HUES64 (cell line): ENCODE measurements around the gene ZMYM2.

Experiments
- H3K27ac ChIP-seq: 2 replicates; pipeline ENCODE4 v1.7.0; 2013; ENCODE audit warnings: low read depth, low read length, inconsistent platforms
- H3K27me3 ChIP-seq: 2 replicates; pipeline ENCODE4 v1.6.1; 2013; ENCODE audit warnings: mild to moderate bottlenecking, low read length; ENCODE audit not compliant: insufficient read depth
- H3K36me3 ChIP-seq: 2 replicates; pipeline ENCODE4 v1.6.1; 2013; ENCODE audit warnings: mild to moderate bottlenecking, low read length; ENCODE audit not compliant: insufficient read depth
- H3K4me1 ChIP-seq: 2 replicates; pipeline ENCODE4 v1.6.1; 2013; ENCODE audit warnings: mild to moderate bottlenecking, low read length, moderate library complexity; ENCODE audit not compliant: insufficient read depth
- H3K4me3 ChIP-seq: 2 replicates; pipeline ENCODE4 v1.5.1; 2013; ENCODE audit warnings: mild to moderate bottlenecking, low read length, moderate library complexity
- H3K9ac ChIP-seq: 2 replicates; pipeline ENCODE4 v1.6.1; 2013; ENCODE audit warnings: mild to moderate bottlenecking, low read depth, low read length
- H3K9me3 ChIP-seq: 2 replicates; pipeline ENCODE4 v1.6.1; 2013; ENCODE audit warnings: low read depth, low read length; ENCODE audit not compliant: insufficient read depth
- WGBS: fragments of 150-250, 120-280 bp; methylation state at CpG from one replicate; pipeline ENCODE4 v1.1.7; 2013; ENCODE audit warnings: missing lambda C conversion rate; 5-methylcytosine and 5-hydroxymethylcytosine counted together

Gene ZMYM2

GRCh38 chr13:20127562-20128458 is 169.3 kb downstream of the ZMYM2 start:
- H3K4me3 ChIP-seq: peak overlapping the region; percentile 70
- no peaks in the 10 kb centered on the region for H3K9me3 ChIP-seq
- no peaks in the 10 kb centered on the region for H3K36me3 ChIP-seq
- H3K9ac ChIP-seq: peak overlapping the region; percentile 65
- WGBS: 2% methylated on average over 82 of the region's 82 CpGs
- H3K27ac ChIP-seq: no peak overlapping the region
- no peaks in the 10 kb centered on the region for H3K4me1 ChIP-seq
- H3K27me3 ChIP-seq: peaks cover 56% of the 10 kb centered on the region

GRCh38 chr13:20128459-20128931 is 170.0 kb downstream of the ZMYM2 start:
- no peaks in the 10 kb centered on the region for H3K9me3 ChIP-seq
- H3K4me3 ChIP-seq: peak overlapping the region; percentile 70
- H3K4me1 ChIP-seq: no peaks in the 10 kb centered on the region
- peaks cover 56% of the 10 kb centered on the region for H3K27me3 ChIP-seq
- H3K9ac ChIP-seq: peak overlapping the region; percentile 27; the same call in 1 of the 2 replicates
- H3K36me3 ChIP-seq: no peaks in the 10 kb centered on the region
- H3K27ac ChIP-seq: no peak overlapping the region
- WGBS: 3% methylated on average over 28 of the region's 28 CpGs

- H3K36me3 ChIP-seq: no peaks in the 10 kb centered on the region
- H3K4me1 ChIP-seq: no peaks in the 10 kb centered on the region
- H3K9ac ChIP-seq: no peak overlapping the region
- peaks cover 56% of the 10 kb centered on the region for H3K27me3 ChIP-seq
- H3K9me3 ChIP-seq: no peaks in the 10 kb centered on the region
- H3K27ac ChIP-seq: no peak overlapping the region
- peak overlapping the region; percentile 70 for H3K4me3 ChIP-seq
- WGBS: 74% methylated on average over 17 of the region's 18 CpGs
These were observed 170.5 kb downstream of the ZMYM2 start for GRCh38 chr13:20129076-20129475.

- no peaks in the 10 kb centered on the region for H3K36me3 ChIP-seq
- H3K9ac ChIP-seq: no peak overlapping the region
- H3K27ac ChIP-seq: no peak overlapping the region
- no peaks in the 10 kb centered on the region for H3K4me1 ChIP-seq
- H3K4me3 ChIP-seq: no peak overlapping the region
- no peaks in the 10 kb centered on the region for H3K9me3 ChIP-seq
- 72% methylated on average over 2 of the region's 2 CpGs for WGBS
- peaks cover 55% of the 10 kb centered on the region for H3K27me3 ChIP-seq
These were observed 171.5 kb downstream of the ZMYM2 start for GRCh38 chr13:20130012-20130411.

DNA sequence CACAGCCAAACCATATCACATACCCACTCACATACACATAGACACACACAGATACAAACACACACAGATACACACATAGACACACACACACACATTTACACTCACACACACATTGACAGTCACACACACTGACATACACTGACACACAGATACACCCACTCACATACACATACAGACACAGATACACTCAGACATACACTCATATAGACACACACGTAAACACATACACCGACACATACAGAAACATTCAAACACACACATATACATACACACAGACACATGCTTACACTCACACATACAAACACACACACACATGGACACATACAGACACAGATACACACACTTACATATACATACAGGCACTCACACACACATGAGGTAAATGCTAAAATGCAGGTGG is 172.1 kb downstream of the ZMYM2 start:
- Histone ChIP-seq H3K4me3 (no peak overlapping the region), H3K27ac (no peak overlapping the region), H3K4me1 (no peaks in the 10 kb centered on the region), H3K9ac (no peak overlapping the region), H3K9me3 (no peaks in the 10 kb centered on the region), H3K36me3 (no peaks in the 10 kb centered on the region), H3K27me3 (peaks cover 49% of the 10 kb centered on the region)
- WGBS: 90% methylated on average over 2 of the region's 2 CpGs

- Histone ChIP-seq H3K4me1 (no peaks in the 10 kb centered on the region), H3K36me3 (no peaks in the 10 kb centered on the region), H3K27ac (no peak overlapping the region), H3K9me3 (no peaks in the 10 kb centered on the region), H3K9ac (no peak overlapping the region), H3K4me3 (no peak overlapping the region), H3K27me3 (peaks cover 47% of the 10 kb centered on the region)
- 84% methylated on average over 11 of the region's 11 CpGs for WGBS
These were observed 172.7 kb downstream of the ZMYM2 start for GRCh38 chr13:20131057-20131832.

DNA sequence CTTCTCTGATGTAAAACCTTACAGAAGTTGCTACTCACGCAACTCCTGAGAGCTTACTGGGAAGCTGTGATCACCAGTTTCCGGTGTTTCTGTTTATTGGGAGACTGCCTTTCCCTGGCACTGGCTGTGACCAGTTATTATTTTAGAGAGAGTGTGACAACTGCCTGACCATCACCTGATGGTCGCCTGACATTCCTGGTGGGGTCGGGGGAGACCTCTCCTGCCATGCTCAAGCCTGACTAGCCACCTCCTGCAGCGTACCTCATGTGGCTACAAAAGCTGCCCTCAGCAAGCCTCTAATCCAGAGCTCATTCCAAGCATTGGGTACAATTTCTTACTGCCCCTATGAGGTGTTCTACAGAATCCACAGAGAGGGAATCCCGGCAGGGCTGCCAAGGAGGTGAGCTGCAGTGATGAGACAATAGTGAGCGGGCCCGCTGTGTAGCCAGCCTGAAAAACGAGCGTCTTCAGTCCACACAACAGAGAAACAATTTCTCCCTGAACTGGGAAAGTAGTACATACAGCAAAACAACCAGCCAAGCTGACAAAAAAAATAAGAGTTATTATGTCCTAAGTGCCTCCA is 173.6 kb downstream of the ZMYM2 start:
- H3K4me3 ChIP-seq: no peak overlapping the region
- no peak overlapping the region for H3K9ac ChIP-seq
- peaks cover 54% of the 10 kb centered on the region for H3K27me3 ChIP-seq
- 91% methylated on average over 10 of the region's 10 CpGs for WGBS
- H3K4me1 ChIP-seq: no peaks in the 10 kb centered on the region
- H3K9me3 ChIP-seq: no peaks in the 10 kb centered on the region
- no peak overlapping the region for H3K27ac ChIP-seq
- H3K36me3 ChIP-seq: no peaks in the 10 kb centered on the region

GRCh38 chr13:20134732-20135131 is 176.2 kb downstream of the ZMYM2 start:
- no peaks in the 10 kb centered on the region for H3K4me1 ChIP-seq
- peaks cover 45% of the 10 kb centered on the region for H3K27me3 ChIP-seq
- no peak overlapping the region for H3K27ac ChIP-seq
- no peak overlapping the region for H3K4me3 ChIP-seq
- H3K36me3 ChIP-seq: no peaks in the 10 kb centered on the region
- no peak overlapping the region for H3K9ac ChIP-seq
- no peaks in the 10 kb centered on the region for H3K9me3 ChIP-seq
- 79% methylated on average over 6 of the region's 8 CpGs for WGBS

- H3K36me3 ChIP-seq: no peaks in the 10 kb centered on the region
- 30% methylated on average over 53 of the region's 56 CpGs for WGBS
- peak overlapping the region; percentile 41 for H3K4me3 ChIP-seq
- peaks cover 23% of the 10 kb centered on the region for H3K27me3 ChIP-seq
- no peaks in the 10 kb centered on the region for H3K4me1 ChIP-seq
- no peak overlapping the region for H3K9ac ChIP-seq
- no peak overlapping the region for H3K27ac ChIP-seq
- H3K9me3 ChIP-seq: no peaks in the 10 kb centered on the region
These were observed 178.5 kb downstream of the ZMYM2 start for GRCh38 chr13:20136781-20137703.

DNA sequence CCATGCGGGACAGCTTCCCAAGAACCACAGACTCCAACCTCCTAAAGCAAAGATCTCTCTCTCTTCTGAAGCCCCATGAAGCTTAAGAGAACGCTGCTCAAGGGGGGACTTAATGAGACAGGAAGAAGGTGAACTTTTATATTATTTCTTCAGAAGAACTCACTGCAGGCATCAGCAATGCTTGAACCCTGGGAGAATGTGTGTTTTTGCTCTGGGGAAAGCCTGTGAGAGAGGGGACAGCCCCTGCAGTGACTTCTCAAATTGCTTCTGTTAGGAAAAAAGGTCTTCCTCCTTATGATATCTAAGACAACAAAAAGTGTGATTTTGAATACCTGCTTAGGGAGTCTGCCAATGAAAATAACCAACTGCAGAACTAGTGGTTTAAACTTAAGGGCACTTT is 179.3 kb downstream of the ZMYM2 start:
- H3K36me3 ChIP-seq: no peaks in the 10 kb centered on the region
- WGBS: 91% methylated on average over 1 of the region's 2 CpGs
- peaks cover 23% of the 10 kb centered on the region for H3K27me3 ChIP-seq

More for the DNA sequence above, 179.3 kb downstream of the ZMYM2 start:
- no peak overlapping the region for H3K27ac ChIP-seq
- H3K9me3 ChIP-seq: no peaks in the 10 kb centered on the region
- H3K4me1 ChIP-seq: no peaks in the 10 kb centered on the region
- H3K9ac ChIP-seq: no peak overlapping the region
- H3K4me3 ChIP-seq: no peak overlapping the region
